Stimulated activated CD8-positive, alpha-beta memory T cell treated with anti-CD3 and anti-CD28 coated beads, Interleukin-2, amount 100 ng/mL, for 48 hours (primary cell): ENCODE data around the gene STMP1.

Experiments used
- DNase-seq, 2 donors: peaks; one replicate each; pipeline ENCODE4 v3.0.0-alpha.2; 2020; ENCODE audit warnings: low read depth in 2 of 2

Gene STMP1

GRCh38 chr7:135697276-135698049 is 35.1 kb downstream of the STMP1 start:
- no peak for DNase-seq

GRCh38 chr7:135704074-135704473 is 41.8 kb downstream of the STMP1 start:
- no peak for DNase-seq

GRCh38 chr7:135704698-135705097 is 42.4 kb downstream of the STMP1 start:
- no peak for DNase-seq

DNA sequence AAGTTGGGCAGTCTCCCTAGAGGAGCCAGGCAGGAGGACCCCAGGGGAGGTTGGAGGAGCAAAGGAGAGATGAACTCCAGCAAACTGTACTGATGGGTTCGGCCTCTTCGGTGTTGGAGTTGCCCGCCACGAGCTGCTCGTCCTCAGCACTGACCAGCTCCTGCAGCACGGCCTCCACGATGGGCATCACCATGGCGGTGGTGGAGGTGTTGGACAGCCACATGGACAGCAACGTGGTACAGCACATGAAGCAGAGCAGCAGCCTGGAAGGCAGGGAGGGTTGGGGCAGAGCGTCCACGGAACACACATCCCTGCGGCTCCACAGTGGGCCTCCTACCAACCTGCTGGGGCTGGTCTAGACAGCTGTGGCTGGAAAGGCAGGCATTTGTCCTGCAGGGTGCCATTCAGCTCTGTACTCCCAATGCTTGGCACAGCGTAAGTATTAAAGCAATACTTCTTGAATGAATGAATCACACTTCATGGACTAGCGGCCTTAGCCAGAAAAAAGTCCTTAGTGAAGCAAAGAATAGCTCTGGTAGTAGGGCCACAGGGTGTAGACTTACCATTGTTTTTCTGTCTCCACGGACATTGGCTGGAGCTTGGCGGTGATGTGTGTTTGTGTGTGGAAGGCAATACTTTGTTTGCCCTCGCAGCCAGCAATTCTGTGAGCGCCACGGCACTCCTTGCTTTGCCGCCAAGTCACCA is 43.9 kb downstream of the STMP1 start:
- no peak for DNase-seq

GRCh38 chr7:135706858-135707569 is 44.7 kb downstream of the STMP1 start:
- no peak for DNase-seq

- no peak for DNase-seq
These were observed 45.3 kb downstream of the STMP1 start for GRCh38 chr7:135707570-135707966.

DNA sequence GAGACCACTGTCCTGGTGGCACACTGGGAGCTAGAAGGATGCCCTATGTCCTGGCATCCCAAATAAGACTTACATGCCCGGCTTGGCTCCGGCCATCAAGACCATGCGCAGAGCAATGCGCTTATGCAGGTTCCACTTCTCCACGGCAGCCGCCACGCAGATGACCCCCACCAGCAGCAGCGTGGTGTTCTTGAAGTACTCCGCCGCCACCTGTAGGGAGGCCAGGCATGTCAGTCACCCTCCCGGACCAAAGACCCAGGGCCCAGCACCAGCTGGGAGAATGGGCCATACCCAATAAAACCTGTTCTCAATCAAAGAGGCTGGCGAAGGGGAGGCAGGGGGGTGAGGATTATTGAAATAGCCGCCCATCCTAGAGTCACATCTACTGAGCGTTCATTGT is 45.7 kb downstream of the STMP1 start:
- DNase-seq: no peak

DNA sequence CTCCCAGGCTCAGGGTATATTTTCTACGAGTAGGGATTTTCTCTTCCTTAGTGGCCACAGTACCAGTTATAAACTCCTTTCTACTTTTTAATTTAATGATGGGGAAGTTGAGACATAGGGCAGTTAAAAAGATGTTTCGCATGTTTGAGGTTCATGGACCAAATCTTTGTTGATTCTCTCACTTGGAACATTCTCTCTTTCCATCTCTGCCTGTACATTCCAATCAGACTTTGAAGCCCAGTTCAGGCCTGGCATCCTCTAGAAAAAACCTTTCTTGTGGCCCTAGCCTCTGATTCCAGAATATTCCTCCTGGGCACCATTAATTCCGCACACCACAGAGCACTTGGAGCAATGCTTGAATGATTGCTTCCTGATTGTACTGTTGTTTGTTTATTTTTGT is 47.2 kb downstream of the STMP1 start:
- no peak for DNase-seq

GRCh38 chr7:135710417-135711138 is 48.3 kb downstream of the STMP1 start:
- DNase-seq: no peak

DNA sequence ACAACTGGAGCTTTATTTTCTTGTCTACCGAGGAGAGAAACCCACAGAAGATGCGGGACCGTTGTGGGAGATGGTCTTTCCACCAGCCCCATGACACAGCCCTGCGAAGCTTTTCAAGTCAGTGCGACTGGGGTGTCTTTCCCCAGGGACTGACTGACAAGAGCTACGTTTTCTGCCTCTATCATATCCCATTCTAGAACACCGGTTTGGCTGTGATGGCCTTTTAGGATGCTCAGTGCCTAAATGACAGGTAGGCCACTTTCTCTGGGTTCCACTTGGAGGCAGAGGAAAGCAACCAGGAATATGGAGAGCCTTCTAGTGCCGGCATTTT is 48.8 kb downstream of the STMP1 start:
- no peak for DNase-seq

DNA sequence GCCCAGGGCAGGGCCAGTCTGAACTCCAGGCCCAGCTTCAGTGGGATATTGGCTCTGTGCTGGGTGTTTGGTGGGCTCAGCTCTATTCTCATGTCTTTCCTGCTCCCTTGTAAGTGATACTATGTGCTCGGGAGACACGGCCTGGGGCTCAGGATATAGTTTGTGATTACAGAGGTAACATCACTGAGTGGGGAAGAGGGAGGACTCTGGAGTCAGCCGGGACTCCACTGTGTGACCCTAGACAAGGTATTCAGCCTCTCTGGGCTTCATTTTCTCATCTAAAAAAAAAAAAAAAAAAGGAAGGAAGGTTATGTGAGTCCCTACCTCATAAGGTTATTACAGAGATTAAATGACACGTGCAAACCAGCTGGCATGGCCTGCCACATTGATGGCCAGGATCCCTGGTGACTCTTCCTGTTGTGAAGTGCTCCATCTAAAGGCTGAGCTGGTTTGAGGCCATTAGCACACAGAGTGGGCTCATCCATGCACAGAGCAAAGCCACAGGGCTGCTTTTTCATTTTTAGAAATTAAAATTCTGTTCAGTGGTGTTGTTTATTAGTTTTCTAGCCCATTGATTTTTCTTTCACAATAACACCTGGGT is 50.0 kb downstream of the STMP1 start:
- DNase-seq: no peak

DNA sequence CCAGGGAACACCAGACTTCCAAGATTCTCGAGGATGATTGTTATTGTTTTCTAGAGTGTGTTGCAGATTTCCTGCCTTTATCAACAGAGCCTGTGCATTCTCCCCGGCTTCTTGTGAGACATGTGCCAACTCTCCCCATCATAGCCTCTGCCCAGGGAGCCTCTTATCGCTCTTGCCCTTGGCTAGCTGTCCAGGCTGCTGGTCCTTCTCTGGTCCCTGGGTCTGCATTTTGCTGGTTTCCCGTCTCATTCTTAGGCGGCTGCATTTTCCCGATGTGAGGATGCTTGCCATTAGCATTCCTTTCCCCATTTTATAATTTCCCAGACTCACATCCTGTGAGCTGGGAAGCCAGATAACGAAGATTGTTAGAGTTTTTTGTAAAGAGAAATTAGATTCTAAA is 50.5 kb downstream of the STMP1 start:
- no peak for DNase-seq

DNA sequence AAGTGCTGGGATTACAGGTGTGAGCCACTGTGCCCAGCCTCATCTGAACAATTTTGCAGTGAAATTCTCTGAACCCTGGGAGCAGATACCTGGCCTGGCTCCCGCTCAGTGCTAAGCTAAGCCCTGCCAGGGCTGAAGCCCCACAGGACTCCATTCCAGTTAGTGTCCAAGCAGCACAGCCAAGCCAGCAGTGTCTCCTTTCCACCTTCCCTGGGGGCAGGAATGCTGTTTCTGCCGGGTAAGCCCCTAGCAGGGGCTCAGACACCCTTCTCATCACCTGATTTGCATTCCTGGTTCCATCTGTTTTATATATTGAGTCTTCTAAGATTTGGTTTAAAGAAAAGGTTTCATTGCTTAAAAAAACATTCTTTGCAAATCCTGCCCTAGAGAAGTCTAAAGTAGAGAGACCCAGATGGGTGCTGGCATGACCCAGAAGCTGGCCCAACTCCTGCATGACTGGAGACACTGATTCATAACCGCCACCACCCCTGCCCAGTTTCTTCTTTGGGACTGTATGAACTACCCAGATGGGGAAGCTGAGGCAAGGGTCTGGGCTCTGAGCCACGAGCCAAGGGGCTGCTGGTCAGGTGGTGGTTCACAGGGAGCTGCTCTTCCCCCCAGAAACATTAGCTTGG is 51.6 kb downstream of the STMP1 start:
- DNase-seq: no peak

DNA sequence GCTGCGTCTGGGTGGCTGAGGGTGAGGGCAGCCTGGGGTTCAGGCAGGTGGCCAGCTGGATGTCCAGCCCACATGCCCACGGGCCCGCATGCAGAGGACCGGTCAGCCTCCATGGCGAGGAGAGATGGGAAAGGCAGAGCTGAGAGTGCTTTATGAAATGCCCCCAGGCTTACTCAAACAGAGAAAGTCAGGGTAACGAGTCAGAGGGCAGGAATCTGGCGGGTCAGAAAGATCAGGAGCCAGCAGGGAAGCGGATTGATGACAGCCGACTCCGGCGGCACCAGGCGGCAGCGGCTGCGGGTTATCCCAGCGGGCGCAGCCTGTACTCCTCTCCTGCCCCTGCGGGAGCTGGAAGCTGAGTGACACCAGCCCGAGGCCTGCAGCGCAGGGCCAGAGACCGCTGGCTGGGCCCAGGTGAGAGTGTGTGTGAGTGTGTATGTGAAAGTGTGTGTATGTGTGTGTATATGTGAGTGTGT is 52.3 kb downstream of the STMP1 start:
- DNase-seq: no peak

GRCh38 chr7:135715055-135715522 is 52.8 kb downstream of the STMP1 start:
- no peak for DNase-seq

- DNase-seq: no peak
These were observed 53.4 kb downstream of the STMP1 start for GRCh38 chr7:135715673-135716072.

DNA sequence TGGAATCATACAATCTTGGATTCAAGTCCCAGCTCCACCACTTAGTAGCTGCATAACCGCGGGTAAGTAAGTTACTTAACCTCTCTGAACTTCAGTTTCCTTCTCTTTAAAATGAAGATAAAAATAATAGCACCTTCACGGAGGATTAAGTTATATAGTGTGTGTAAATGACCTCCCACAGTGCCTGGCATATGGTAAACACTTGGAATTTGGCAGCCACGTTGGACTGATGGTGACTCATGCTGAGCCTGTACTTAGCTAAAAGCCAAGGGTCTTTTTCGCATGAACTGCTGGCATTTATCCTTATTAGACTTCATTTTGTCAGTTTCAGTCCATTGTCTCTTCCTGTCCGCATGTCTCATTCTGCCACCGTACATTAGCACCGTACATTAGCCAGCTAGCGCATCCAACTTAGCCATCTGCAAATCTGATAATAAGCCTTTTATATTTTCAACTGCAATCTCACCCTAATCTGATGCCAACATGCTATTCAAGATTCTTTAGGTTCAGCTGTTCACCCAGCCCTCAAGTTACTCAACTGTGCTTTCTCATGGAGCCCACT is 54.4 kb downstream of the STMP1 start:
- no peak for DNase-seq

DNA sequence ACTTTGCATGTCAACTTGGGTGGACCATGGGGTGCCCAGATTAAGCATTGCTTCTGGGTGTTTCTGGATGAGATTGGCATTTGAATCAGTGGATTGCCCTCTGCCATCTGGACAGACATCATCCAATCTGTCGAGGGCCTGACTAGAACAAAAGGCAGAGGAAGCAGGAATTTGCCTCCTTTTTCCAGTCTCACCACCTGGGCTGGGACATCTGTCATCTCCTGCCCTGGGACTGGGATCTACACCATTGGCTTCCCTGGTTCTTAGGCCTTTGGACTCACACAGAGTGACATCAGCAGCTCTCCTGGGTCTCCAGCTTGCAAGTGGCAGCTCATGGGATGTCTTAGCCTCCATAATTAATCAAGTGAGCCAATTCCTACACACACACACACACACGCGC is 55.4 kb downstream of the STMP1 start:
- no peak for DNase-seq

DNA sequence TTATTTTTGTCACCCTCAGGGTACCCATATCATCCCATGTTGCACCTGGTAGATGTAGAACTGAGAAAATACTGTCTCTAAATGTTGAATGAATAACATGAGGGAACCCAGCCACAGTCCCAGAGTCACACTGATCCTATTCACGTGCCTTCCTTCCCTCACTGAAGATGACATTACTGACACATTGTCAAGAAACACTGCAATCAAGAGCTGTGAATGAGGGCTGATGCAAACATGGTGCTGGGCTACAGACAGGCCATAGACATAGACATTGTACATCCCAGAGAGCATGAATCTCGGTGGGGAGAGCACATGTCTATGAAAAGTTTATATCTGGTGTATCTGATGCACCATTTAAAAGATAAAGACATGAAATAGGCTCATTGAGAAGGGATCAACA is 55.9 kb downstream of the STMP1 start:
- DNase-seq: no peak

DNA sequence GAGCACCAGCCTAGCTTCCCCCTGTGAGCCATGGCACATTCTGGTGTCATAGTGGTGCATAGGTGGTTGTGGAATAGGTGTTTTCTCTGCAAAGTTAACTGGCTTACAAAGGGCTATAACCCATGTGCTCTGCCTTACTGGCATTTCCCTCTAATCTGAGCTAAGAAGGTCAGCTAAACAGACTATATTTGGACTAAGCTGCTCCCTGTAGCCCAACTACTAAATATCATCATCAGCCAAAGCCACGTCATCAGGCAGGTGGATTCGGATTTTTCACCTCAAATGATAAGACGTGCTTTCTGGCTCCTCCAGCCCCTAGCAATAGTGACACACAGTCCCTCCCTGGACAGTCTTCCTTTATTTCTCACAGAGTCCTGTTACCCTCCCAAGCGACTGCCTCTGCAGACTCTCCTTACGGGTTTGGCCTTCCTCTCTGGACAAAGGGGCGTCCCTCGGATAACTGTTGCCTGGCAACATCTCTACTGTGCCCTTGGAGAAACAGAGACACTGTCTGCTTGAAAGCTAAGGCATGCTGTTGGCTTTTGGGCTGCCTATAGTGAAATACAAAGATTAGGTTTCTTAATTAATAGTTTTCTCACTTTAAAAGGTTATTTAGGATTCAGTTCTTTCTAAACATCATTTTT is 56.6 kb downstream of the STMP1 start:
- no peak for DNase-seq
